NCI-H226 (cell line): ENCODE measurements around the gene LIMS2.

Source experiments
- DNase-seq: peaks from one replicate; pipeline ENCODE4 v3.0.0-alpha.2; 2015

Gene LIMS2

DNA sequence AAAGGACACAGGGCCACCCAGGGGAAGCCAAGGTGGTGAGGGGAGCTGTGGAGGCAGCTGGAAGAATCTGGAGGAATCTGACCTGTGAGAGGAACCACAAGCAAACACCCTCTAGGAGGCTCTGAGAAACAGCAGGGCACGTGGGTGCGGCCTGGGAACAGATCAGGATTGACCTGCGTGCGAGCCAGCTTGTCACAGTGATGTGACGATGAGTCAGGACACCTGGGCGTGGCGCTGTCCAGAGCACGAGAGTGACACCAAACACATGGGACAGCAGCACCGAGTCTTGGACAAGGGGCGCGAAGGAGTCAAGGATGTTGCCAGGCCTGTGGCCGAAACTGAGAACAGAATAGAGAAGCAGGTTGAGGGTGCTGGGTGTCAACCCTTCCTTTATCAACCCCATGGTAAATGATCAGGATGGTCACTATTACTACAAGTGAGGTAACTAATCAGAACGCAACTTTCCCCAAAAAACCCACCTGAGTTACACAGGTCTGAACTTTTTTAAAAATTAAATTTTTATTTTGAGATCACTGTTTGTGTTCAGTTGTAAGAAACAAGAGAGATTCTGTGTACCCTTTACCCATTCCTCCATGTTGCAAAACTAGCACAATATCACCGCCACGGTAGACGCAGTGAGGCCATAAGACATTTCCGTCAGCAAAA, 25.3 kb upstream of the LIMS2 start:
- DNase-seq = no peak

GRCh38 chr2:127698553-127699355, 23.4 kb upstream of the LIMS2 start:
- no peak for DNase-seq

- no peak for DNase-seq
These were observed 22.3 kb upstream of the LIMS2 start for GRCh38 chr2:127697482-127698180.

- no peak for DNase-seq
These were observed 20.5 kb upstream of the LIMS2 start for GRCh38 chr2:127695491-127696472.

DNA sequence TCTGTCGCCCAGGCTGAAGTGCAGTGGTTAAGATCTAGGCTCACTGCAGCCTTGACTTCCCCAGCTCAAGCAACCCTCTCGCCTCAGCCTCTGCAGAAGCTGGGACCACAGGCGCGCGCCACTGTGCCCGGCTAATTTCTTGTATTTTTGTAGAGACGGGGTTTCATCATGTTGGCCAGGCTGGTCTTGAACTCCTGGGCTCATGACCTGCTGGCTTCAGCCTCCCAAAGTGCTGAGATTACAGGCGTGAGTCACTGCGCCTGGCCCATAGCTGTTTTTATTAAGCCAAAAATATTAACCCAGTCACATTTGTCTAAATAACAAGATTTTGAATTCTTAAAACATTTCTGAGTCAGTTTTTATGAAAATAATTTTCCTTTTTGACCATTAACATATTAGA, 19.7 kb upstream of the LIMS2 start:
- DNase-seq = no peak

DNA sequence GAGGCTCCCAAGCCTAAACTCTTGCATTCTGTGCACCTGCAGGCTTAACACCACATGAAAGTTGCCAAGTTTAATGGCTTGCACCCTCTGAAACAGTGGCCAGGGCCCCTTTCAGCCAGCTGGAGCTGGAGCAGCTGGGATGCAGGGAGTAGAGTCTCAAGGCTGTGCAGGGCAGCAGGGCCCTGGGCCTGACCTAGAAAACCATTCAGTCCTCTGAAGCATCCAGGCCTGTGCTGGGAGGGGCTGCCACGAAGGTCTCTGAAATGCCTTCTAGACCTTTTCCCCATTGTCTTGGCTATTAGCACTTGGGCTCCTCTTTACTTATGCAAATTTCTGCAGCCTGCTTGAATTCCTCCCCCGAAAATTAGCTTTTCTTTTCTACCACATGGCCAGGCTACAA, 15.4 kb upstream of the LIMS2 start:
- no peak for DNase-seq

GRCh38 chr2:127688405-127688804, 13.1 kb upstream of the LIMS2 start:
- DNase-seq = no peak

DNA sequence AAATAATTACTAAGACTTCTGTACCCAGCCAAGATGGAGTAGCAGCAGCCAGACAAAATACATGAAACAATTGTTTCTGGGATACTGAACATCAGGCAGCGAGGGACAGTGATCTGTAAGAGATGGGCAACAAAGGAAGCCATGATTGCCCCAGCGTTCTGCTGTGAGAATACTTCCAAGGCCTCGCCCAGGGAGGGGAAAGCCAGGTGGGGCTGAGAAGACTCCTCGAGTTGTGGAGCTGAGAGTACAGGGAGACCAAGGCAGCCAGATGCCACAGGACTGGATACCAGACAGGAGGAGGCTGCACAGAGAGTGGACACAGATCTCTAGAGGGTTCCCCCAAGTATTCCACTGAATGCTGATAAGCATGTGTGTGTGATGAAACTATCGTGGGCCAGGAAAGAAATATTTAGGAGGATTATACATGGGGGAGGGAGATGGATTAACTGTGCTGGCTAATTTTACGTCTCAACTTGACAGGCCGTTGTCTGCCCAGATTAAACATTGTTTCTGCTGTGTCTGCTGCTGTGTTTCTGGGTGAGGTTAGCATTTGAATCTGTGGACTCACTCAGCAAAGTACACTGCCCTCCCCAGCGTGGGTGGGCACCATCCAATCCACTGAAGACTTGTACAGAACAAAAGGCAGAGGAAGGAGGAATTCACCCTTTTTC, 10.2 kb upstream of the LIMS2 start:
- DNase-seq = no peak

- no peak for DNase-seq
These were observed 8.4 kb upstream of the LIMS2 start for GRCh38 chr2:127683757-127684156.

- no peak for DNase-seq
These were observed 7.7 kb upstream of the LIMS2 start for GRCh38 chr2:127683056-127683455.

- DNase-seq = no peak
These were observed 6.9 kb upstream of the LIMS2 start for GRCh38 chr2:127681976-127682857.

DNA sequence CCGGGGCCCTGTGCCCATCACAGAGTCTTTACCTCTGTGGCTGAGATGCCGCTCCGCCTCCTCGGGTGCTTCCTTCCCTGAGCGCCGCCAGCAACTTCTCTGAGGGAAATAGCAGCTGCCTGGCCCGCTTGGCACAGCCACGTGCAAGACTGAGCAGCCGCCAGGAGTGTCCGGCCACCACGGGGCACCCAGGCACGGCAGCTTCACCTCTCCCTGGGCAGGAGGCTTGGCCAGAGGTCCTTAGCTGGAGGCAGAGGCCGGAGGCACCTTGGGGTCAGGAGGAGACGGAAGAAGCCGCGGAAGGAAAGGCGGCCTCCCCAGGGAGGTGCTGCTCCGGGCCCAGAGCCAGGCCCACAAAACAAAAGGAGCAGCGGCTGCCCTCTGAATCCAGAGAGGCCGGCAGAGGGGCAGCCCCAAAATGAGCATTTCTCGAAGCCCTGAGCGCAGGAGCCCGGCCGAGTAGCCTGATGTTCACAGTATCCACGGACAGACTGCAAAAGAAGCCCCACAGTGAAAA, 6.0 kb upstream of the LIMS2 start:
- no peak for DNase-seq

DNA sequence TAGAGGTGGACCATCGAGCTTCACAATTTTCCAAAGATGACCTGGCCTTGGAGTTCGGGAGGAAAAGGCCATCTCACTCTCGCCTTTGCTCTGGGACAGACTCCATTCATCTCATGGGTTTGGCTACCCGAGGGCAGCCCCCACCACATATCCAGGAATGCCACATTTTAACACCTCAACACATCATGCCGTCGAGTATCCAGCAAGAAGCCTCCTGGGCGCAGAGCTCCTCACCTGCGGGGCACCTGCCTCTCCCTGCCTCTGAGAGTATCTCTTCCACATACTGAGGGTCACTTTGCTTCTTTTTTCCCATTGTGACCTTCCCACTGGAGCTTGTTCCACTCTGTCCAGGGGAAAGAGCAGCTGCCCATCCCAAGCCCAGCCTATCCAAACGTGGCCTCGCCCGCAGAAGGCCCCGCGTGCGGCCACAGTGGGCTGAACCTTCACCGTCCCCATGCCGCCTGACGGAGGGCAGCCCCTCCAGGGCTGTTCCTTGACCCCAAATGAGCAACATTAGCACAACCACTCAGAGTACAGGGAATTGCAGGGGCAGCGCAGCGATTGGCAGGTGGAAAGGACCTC, 5.5 kb upstream of the LIMS2 start:
- no peak for DNase-seq

DNA sequence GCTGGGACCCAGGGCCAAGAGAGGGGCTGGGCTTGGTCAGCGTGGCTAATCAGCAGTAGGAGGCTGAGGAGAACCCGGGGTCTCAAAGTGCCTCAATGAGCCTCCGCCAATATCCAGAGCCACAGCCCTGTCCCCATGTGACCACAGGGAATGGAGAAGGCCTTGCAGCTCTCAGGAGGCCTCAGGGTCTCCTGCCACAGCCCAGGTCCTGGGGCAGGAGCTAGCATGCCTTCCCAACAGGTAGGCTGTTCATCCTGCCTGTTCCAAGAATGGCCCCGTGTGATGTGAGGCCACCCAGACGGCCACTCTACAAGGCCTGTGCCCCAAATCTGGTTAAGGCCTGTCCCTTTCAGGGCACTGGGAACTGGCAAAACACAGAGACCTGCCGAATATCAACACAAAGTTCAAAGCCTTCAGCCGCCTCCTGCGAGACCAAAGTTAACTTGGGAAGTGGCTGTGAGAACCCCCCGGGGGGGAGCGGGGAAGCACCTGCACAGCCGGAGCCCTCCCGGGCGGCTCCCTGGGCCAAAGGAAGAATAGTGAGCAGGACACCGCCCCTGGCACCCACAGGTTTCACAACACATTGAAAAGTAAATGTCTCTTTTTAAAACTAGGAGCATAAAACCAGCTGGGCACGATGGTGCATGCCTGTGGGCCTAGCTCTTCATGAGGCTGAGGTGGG, 4.5 kb upstream of the LIMS2 start:
- no peak for DNase-seq

DNA sequence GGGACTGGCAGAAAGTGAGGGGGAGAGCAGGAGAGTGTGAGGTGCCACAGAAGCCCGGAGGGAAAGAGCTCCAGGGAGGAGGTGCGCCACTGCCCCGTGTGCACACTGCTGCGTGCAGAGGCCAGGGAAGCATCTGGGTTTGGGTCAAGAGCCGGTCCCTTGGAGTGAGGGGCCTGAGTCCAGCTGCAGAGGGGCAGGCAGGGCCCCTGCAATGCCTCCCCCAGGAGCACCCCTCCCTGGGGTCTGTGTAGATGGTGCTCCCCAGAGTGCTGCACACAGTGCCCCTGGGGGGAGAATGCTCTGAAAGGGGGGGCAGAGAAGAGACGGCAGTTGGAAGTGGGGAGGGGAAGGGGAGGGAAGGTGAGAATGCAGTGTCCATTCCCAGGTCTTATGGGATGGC, 3.7 kb upstream of the LIMS2 start:
- no peak for DNase-seq

DNA sequence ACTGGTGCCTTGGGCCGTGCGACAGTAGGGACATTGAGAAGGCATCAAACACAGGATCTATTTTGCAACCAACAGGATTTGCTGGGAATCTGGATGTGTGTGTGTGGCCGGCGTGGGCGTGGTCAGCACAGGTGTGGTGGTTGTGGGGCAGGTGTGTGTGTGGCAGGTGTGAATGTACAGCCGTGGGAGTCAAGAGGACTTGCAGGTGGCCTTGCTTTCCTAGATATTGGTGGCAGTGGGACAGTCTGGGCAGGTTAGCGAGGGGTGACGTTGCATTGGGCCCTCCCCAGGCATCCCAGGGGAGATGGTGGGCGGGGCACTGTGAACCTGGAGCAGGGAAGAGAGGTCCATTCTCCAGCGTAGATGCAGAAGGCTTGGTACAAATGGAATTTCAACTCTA, 3.2 kb upstream of the LIMS2 start:
- DNase-seq = no peak

DNA sequence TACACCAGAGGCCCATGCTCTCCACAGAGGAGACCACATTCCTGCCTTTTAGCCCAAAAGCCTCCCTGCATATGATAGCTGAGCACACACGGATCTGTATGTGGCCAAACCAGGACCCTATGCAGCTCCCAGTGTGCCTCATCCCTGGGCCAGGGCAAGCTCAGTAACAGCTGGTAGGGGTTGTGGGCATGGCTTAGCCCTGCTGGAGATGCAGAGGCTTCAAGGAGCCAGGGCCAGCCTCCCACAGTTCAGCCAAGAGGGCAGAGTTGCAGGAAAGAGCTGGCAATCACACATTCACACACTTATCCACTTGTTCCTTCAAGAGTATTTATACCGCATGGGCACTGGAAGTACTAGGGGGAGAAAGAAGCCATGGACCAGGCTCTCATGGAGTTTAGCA, 1.6 kb upstream of the LIMS2 start:
- no peak for DNase-seq

GRCh38 chr2:127674241-127675209, 805 bp downstream of the LIMS2 start:
- DNase-seq = no peak
